ENCODE measurements around the gene NVL.

NVL gene

DNA sequence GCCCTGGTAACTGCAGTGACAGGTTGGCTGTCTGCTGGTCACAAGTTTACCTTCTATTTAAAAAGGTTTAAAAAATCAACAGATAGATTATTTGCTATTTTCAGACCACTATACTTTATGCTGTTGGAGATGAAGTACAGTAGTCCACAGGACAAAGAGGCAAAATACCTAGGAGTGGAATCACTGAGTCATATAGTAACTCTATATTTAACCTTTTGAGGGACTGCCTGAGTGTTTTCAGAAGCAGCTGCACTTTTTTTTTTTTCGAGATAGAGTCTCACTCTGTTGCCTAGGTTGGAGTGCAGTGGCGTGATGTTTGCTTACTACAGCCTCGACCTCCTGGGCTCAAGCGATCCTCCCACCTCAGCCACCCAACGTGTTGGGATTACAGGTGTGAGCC lies 38.4 kb upstream of the NVL start:
- Histone ChIP-seq H3K27me3 (replicated peaks; ENCODE audit: control insufficient read depth, insufficient read depth, low read length) (no peaks in the 10 kb centered on the region), H3K4me3 (replicated peaks; ENCODE audit: low read depth, low read length) (no peak overlapping the region), H3K36me3 (ENCODE audit: control insufficient read depth, insufficient read depth, low read length) (peaks cover 4% of the 10 kb centered on the region)
- DNase-seq (ENCODE audit: extremely low read depth, insufficient read length): no peak
- TF ChIP-seq, protein P1, sequence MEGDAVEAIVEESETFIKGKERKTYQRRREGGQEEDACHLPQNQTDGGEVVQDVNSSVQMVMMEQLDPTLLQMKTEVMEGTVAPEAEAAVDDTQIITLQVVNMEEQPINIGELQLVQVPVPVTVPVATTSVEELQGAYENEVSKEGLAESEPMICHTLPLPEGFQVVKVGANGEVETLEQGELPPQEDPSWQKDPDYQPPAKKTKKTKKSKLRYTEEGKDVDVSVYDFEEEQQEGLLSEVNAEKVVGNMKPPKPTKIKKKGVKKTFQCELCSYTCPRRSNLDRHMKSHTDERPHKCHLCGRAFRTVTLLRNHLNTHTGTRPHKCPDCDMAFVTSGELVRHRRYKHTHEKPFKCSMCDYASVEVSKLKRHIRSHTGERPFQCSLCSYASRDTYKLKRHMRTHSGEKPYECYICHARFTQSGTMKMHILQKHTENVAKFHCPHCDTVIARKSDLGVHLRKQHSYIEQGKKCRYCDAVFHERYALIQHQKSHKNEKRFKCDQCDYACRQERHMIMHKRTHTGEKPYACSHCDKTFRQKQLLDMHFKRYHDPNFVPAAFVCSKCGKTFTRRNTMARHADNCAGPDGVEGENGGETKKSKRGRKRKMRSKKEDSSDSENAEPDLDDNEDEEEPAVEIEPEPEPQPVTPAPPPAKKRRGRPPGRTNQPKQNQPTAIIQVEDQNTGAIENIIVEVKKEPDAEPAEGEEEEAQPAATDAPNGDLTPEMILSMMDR (IDR thresholded peaks at IDR 0.05; ENCODE audit: insufficient read depth, low read length, poor library complexity, severe bottlenecking): no peak

DNA sequence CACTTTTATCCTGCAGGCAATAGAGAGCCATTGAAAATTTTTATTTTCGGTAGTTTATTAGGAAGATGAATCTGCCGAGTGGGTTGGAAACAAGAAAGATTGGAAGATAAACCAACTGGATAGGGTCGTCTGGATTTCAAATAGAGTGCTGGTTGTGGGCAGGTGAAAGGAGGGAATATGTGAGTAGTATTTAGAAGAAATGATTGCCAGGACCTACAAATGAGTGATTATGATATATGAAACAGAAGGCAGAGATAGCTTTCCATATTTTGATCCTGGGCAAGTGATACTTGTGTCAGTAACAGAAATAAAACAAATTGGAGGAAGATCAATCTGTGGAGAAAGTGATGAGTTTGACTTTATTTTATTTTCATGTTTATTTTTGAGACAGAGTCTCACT lies 29.2 kb upstream of the NVL start:
- DNase-seq (ENCODE audit: extremely low read depth, insufficient read length): no peak
- no peak overlapping the region for H3K4me3 ChIP-seq (replicated peaks; ENCODE audit: low read depth, low read length)
- no peaks in the 10 kb centered on the region for H3K27me3 ChIP-seq (replicated peaks; ENCODE audit: control insufficient read depth, insufficient read depth, low read length)
- TF ChIP-seq, protein P1 (IDR thresholded peaks at IDR 0.05; ENCODE audit: insufficient read depth, low read length, poor library complexity, severe bottlenecking): no peak
- peaks cover 1% of the 10 kb centered on the region; the same call in 1 of the 2 replicates for H3K36me3 ChIP-seq (ENCODE audit: control insufficient read depth, insufficient read depth, low read length)

DNA sequence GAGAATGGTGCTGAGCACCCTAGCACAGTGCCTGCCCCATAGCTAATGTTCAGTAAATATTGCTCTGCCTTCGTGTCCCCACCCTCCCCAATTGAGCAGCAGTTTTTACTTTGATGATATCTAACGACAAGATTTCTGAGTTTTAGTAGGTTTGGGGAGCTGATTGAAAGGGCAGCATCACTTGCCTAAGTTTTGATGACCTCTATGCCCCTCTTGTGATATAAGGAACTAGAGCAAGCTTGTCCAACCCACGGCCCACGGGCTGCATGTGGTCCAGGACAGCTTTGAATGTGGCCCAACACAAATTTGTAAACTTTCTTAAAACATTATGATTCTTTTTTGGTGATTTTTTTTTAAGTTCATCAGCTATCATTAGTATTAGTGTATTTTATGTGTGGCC lies 28.3 kb upstream of the NVL start:
- H3K36me3 ChIP-seq (ENCODE audit: control insufficient read depth, insufficient read depth, low read length): peaks cover 1% of the 10 kb centered on the region; the same call in 1 of the 2 replicates
- peak overlapping the region; percentile 72; the same call in 1 of the 2 replicates for H3K4me3 ChIP-seq (replicated peaks; ENCODE audit: low read depth, low read length)
- TF ChIP-seq, protein P1 (IDR thresholded peaks at IDR 0.05; ENCODE audit: insufficient read depth, low read length, poor library complexity, severe bottlenecking): no peak
- no peak for DNase-seq (ENCODE audit: extremely low read depth, insufficient read length)
- H3K27me3 ChIP-seq (replicated peaks; ENCODE audit: control insufficient read depth, insufficient read depth, low read length): no peaks in the 10 kb centered on the region

DNA sequence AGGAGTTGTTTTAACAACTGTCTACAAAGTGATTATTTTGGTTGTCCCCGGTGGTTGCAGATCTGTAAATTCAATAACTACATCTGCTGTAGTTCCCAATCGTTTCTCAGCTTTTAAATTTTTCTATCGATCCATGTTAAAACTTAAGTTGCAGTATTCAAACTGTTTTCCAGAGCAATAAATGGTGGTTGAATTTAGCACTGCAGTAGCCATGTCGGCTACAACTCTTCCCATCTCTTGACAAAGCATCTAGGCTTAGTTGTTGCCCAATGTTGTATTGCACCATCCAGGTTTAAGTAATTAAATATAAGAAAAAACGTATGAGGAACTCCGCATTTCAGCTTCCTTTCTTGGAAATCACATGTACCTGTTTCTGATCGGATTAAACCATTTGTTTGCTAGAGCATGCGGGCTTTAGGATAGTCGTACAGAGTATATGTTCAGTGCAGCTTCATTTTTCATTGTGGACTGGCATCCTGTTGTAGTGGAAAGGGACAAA lies 27.7 kb upstream of the NVL start:
- no peak for DNase-seq (ENCODE audit: extremely low read depth, insufficient read length)
- TF ChIP-seq, protein P1 (IDR thresholded peaks at IDR 0.05; ENCODE audit: insufficient read depth, low read length, poor library complexity, severe bottlenecking): no peak
- Histone ChIP-seq H3K4me3 (replicated peaks; ENCODE audit: low read depth, low read length) (peak overlapping the region; percentile 72), H3K27me3 (replicated peaks; ENCODE audit: control insufficient read depth, insufficient read depth, low read length) (no peaks in the 10 kb centered on the region), H3K36me3 (ENCODE audit: control insufficient read depth, insufficient read depth, low read length) (peaks cover 1% of the 10 kb centered on the region; the same call in 1 of the 2 replicates)

DNA sequence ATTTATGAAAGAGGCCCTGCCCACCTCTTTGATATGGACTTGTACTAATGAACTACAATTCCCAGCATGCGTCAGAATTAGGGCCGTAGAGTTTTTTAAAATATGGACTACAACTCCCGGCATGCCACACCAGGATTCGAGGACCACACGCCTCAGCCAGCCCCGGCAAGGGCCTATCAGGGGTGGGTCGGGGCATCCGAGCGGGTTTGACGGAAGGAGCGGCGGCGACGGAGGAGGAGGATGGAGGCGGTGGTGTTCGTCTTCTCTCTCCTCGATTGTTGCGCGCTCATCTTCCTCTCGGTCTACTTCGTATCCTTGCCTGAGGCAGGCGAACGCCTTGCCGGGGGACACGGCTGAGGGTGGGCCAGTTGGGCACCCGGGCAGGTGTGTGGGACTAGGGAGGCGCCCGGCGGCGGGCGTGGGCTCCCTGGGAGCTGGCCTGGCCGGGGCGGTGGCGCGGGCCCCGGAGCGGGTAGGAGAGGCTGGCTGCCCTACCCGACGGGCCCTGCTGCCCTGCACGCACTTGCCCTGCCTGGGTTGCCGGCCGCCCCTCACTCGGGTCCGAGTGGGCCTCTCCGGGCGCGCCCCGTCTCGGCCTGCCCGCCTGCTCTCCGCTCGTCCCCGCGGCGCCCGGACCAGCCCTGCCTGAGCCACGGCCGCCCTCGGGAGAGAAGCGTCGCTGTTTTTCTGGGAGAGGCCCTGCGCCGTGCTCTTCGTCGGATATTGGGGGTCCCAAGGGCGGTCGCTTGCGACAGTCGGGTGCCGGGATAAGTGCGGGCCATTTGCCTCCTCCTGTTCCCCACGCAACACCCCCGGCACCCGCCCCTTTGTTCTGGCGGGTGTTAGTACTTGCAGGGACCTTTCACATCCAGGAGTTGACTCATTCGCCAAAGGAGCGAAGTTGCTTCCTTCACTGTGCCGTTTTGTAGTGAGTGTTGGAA lies 27.0 kb upstream of the NVL start, which contains the start of gene CNIH4:
CNIH4 (plus strand) TSS at position 195 of the 941 bp plus-strand sequence; CDS start at position 241, 46 bp downstream.
- H3K4me3 ChIP-seq (replicated peaks; ENCODE audit: low read depth, low read length): peak within 1 kb of the TSS; percentile 72

More for the DNA sequence above, 27.0 kb upstream of the NVL start, which contains the start of gene CNIH4:
- TF ChIP-seq, protein P1 (IDR thresholded peaks at IDR 0.05; ENCODE audit: insufficient read depth, low read length, poor library complexity, severe bottlenecking): no peak
- Histone ChIP-seq H3K36me3 (ENCODE audit: control insufficient read depth, insufficient read depth, low read length) (peaks cover 1% of the 10 kb centered on the region; the same call in 1 of the 2 replicates), H3K27me3 (replicated peaks; ENCODE audit: control insufficient read depth, insufficient read depth, low read length) (no peaks in the 10 kb centered on the region)
- peak; percentile 88 for DNase-seq (ENCODE audit: extremely low read depth, insufficient read length)

Data from GM06990 (cell line).